ENCODE results near the gene ZNF784.

The ZNF784 gene

GRCh38 chr19:55586976-55587668 lies 37.2 kb downstream of the ZNF784 start:
- TF ChIP-seq POLR2AphosphoS5 (IDR thresholded peaks at IDR 0.05; ENCODE audit: low read depth, low read length) (peak; percentile 74), REST (IDR thresholded peaks at IDR 0.05; ENCODE audit: insufficient read depth in 1 of 2, low read depth in 2 of 2, low read length in 2 of 2) (no peak), FOXP2 (optimal IDR thresholded peaks at IDR 0.05; ENCODE audit: borderline replicate concordance, extremely low read depth, extremely low read length, insufficient read depth) (peak; percentile 30), TAF1 (IDR thresholded peaks at IDR 0.05; ENCODE audit: borderline replicate concordance, insufficient read depth, low read length) (peak; percentile 16; the same call in 1 of the 2 replicates)

GRCh38 chr19:55585658-55586339 lies 38.6 kb downstream of the ZNF784 start:
- TF ChIP-seq FOXP2 (optimal IDR thresholded peaks at IDR 0.05; ENCODE audit: borderline replicate concordance, extremely low read depth, extremely low read length, insufficient read depth) (no peak), POLR2AphosphoS5 (IDR thresholded peaks at IDR 0.05; ENCODE audit: low read depth, low read length) (peak; percentile 68), SIN3A (IDR thresholded peaks at IDR 0.05; ENCODE audit: borderline replicate concordance, insufficient read depth, low read length) (0 out of 2 replicates have a peak, but pooled peaks have one; percentile 9), TAF1 (IDR thresholded peaks at IDR 0.05; ENCODE audit: borderline replicate concordance, insufficient read depth, low read length) (peak; percentile 45; the same call in 1 of the 2 replicates), REST (IDR thresholded peaks at IDR 0.05; ENCODE audit: insufficient read depth in 1 of 2, low read depth in 2 of 2, low read length in 2 of 2) (0 out of 4 replicates have a peak, but pooled peaks of 1 of the 2 experiments have one; percentile 29)

GRCh38 chr19:55584871-55585270 lies 39.5 kb downstream of the ZNF784 start:
- TF ChIP-seq FOXP2 (optimal IDR thresholded peaks at IDR 0.05; ENCODE audit: borderline replicate concordance, extremely low read depth, extremely low read length, insufficient read depth), result no peak
- TF ChIP-seq REST (IDR thresholded peaks at IDR 0.05; ENCODE audit: insufficient read depth in 1 of 2, low read depth in 2 of 2, low read length in 2 of 2), result no peak
- TF ChIP-seq POLR2AphosphoS5 (IDR thresholded peaks at IDR 0.05; ENCODE audit: low read depth, low read length), result no peak
- TF ChIP-seq TAF1 (IDR thresholded peaks at IDR 0.05; ENCODE audit: borderline replicate concordance, insufficient read depth, low read length), result no peak
- TF ChIP-seq SIN3A (IDR thresholded peaks at IDR 0.05; ENCODE audit: borderline replicate concordance, insufficient read depth, low read length), result no peak

DNA sequence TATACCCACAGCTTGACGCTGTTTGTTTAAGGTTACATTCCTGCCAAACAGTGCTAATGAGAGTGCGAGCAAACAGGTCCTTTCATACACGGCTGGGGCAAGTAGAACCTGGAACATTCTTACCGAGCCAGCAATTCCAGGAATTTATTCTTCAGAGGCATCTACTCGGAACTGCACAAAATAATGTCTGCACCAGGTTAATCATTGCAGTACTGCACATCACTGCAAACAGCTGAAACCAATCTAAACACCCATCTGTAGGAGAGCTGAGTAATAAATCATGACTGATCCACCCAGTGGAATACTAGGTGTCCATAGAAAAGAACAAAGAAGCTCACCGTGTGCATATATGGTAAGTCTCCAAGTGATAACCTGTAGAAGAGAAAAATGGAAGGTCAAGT lies 42.5 kb downstream of the ZNF784 start:
- TF ChIP-seq SIN3A (IDR thresholded peaks at IDR 0.05; ENCODE audit: borderline replicate concordance, insufficient read depth, low read length), result no peak
- TF ChIP-seq REST (IDR thresholded peaks at IDR 0.05; ENCODE audit: insufficient read depth in 1 of 2, low read depth in 2 of 2, low read length in 2 of 2), result no peak
- TF ChIP-seq FOXP2 (optimal IDR thresholded peaks at IDR 0.05; ENCODE audit: borderline replicate concordance, extremely low read depth, extremely low read length, insufficient read depth), result no peak
- no peak for TF ChIP-seq POLR2AphosphoS5 (IDR thresholded peaks at IDR 0.05; ENCODE audit: low read depth, low read length)
- no peak for TF ChIP-seq TAF1 (IDR thresholded peaks at IDR 0.05; ENCODE audit: borderline replicate concordance, insufficient read depth, low read length)

Measured in PFSK-1 (cell line).